Activated CD8-positive, alpha-beta memory T cell treated with anti-CD3 and anti-CD28 coated beads for 48 hours (primary cell): ENCODE data around the gene AASDH.
A peak's percentile ranks its signal among the peaks of the same experiment; 100 is the strongest.

Experiments
- DNase-seq, 3 experiments: peaks; one replicate each; pipeline ENCODE4 v3.0.0-alpha.2; 2020; ENCODE audit warnings: low read depth in 2 of 3, low spot score in 2 of 3

The AASDH gene

DNA sequence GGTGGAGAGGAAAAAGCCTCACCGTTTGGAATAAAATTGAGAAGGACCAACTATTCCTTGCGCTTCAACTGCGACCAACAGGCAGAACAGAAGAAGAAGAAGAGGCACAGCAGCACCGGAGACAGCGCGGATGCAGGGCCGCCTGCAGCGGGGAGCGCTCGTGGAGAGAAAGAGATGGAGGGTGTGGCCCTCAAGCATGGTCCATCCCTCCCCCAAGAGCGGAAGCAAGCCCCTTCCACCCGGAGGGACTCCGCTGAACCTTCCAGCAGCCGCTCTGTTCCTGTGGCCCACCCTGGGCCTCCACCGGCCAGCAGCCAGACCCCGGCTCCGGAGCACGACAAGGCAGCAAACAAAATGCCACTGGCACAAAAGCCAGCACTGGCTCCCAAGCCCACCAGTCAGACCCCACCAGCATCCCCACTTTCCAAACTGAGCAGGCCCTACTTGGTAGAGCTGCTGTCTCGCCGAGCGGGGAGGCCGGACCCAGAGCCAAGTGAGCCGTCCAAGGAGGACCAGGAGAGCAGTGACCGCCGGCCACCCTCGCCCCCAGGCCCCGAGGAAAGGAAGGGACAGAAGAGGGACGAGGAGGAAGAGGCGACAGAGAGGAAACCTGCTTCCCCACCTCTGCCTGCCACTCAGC, 71.2 kb downstream of the AASDH start:
- DNase-seq: no peak

- DNase-seq: no peak
These were observed 71.7 kb downstream of the AASDH start for GRCh38 chr4:56315543-56315942.

- no peak for DNase-seq
These were observed 72.2 kb downstream of the AASDH start for GRCh38 chr4:56315041-56315440.

GRCh38 chr4:56314207-56314915, 72.9 kb downstream of the AASDH start:
- DNase-seq: no peak

DNA sequence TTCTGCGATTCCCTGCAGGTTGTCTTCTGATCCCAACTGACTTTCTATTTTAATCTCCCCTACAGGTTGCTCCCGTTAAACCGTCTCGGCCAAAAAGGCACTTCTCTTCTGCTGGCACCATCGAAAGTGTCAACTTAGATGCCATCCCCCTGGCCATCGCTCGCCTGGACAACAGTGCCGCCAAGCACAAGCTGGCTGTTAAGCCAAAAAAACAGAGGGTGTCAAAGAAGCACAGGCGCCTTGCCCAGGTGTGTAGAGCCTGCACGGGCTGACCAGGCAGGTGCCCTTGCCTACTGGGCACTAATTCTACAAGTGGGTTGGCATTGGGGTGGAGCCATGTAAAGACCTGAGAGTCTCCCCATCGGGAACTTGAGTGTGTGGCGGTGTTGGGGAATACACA, 74.2 kb downstream of the AASDH start:
- DNase-seq: no peak

DNA sequence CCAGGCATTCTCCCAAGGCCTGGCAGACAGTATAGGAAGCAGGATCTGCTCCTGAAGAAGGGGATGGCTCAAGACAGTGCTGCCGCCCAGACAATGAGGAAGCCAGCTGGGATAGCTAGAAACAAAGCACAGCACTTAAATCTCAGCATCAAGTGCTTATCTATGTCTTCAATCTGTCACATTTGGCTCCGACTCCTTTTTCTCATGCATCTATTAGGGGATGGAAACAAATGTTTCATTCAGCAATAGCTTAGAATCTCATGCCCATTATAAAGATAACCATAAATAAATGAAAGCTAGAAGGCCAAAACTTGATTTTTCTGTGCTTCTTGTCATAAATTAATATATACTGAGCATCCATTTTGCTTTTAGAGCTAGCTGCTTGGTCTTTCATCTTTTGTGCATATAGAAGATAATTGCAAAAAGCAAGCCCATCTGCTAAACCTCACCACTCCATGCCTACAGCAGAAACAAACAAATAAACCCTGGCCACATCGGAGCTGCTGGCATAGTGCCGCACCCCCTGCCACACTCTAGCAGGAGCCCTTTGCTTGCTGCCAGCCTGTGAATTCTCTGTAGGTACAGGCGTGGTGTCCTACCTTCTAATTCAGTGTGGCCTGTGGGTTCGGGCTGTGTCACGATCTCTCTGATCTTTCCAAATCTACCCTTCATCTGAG, 75.9 kb downstream of the AASDH start:
- DNase-seq: no peak

GRCh38 chr4:56310401-56311125, 76.7 kb downstream of the AASDH start:
- DNase-seq: no peak

GRCh38 chr4:56308384-56308783, 78.9 kb downstream of the AASDH start:
- DNase-seq: no peak

DNA sequence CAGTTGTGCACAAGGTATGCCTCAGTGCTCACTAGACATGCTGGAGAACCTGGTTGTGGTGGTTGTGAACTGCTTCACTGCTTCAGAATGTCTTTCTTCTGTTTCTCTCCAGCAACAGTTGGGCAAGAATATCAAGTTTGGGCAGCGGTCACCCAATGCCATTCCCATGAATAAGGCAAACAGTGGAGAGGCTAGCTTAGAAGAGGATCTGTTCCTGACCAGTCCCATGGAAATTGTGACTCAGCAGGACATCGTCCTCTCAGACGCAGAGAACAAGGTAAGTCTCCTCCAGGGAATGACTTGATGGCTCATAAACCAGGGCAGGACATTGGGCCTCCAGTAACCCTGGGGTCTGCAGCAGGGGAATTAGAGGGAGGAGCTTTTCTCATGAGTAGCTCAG, 79.9 kb downstream of the AASDH start:
- DNase-seq: no peak

DNA sequence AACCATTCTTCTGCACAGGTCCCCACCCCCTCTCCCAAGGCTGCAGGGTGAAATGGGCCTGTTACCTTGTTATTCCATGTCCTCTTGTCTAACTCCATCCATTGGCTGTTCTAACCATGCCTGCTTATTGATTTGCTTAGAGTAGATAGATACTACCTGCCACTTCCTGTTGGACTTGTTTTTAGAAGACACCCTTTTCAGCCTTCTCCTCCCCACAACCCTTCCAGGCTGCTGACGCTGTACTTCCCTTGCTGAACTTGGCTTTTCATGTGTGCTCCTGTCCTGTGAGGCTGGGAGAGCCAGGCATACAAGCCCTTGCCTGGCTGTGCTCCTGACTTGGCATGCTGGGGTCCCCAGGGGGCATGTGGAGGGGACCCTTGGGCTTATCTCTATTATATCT, 81.9 kb downstream of the AASDH start:
- no peak for DNase-seq

DNA sequence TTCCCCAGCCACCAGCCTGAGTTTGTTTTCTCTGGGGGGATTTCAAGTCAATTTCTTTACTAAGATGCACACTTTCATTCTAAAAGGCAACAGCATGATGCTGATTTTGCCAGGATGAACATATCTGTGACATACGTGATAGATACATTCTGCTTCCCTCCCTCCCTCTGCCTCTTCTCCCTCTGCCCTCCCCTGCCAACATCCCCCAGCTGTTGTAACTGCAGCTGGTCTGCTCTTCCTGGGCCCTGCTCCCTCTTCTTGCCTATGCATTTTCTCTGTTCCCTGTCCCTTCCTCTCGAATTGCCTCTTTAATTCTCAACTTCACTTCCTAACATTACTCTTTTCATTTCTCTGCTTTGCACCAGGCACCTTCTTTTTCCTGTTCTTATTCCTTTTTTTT, 83.4 kb downstream of the AASDH start:
- no peak for DNase-seq

GRCh38 chr4:56302760-56303159, 84.5 kb downstream of the AASDH start:
- DNase-seq: no peak

DNA sequence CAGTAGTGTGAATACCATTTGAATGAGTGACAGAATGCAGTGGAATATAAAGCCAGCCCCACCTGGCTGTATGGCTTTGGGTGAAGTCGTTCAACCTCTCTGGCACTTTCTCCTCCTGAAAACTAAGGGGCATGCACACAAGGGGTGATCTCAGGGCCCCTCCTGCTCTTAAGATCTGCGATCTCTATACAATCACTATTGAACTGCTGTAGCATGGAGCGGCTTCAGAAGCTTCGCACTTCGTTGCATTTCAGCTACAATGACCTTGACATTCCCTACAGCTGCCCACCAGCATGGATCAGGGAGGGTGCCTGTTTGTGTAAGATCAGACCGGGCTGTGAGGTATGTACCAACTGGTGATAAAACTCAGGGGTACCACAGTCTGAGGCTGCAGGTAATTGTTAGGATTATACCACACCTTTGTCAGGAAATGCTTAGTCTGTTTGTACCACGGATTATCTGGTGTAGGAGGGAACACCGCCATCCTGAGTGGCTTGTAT, 85.2 kb downstream of the AASDH start:
- no peak for DNase-seq

GRCh38 chr4:56301181-56301996, 85.9 kb downstream of the AASDH start:
- DNase-seq: peak in 2 of 3 experiments; percentile 5 to 23

GRCh38 chr4:56298236-56298635, 89.1 kb downstream of the AASDH start:
- DNase-seq: no peak

- no peak for DNase-seq
These were observed 89.5 kb downstream of the AASDH start for GRCh38 chr4:56297776-56298175.

DNA sequence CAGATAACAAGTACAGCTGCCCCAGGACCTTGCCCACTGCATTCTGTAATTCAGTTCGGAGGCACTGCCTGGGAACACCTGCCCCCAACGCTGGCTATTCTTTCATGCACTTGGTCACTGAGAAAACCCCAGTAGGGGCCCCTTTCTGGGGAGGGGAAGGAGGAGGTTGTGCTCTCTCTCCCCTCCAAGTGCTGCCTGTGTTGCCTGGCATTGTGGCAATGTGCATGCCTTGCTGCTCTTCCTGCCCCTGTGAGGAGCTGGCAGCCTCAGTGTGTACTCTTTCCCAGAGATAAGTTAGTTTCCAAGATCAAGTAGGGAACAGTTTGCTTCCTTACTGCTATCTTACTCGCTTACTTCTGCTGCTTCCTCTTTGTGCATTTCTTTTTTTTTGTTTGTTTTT, 90.8 kb downstream of the AASDH start:
- DNase-seq: no peak

GRCh38 chr4:56293121-56293520, 94.2 kb downstream of the AASDH start:
- no peak for DNase-seq

DNA sequence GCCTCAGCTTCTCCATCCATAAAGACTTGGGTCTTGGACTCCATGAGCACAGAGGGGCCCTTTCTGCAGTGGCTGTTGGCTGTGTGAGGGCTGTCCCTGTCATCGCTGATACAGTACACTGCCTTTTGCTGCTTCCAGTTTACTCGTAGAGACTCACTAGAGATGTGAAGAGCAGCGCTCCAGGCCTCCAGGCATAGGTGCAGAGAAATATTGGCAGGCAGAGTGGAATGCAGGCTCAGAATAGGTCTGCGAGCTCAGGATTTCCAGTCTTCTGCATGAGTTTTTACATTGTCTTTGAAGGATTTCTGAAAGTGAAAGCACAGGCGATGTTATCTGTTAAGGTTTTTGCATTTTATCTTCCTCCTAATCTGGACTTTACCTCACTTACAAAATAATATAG, 97.4 kb downstream of the AASDH start:
- no peak for DNase-seq

DNA sequence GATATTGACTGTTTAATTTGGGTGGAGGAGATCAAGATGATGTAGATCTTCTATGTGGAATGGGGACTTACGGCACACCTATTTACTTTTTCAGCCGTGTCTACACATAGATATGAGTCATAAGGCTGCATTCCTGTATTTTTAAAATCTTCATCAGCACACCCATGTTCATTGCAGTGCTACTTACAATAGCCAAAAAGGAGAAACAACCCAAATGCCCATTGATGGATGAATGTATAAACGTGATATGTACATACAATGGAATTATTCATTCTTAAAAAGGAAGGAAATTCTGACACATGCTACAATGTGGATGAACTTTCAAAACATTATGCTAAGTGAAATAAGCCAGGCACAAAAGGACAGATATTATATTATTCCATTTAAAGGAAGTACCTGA, 98.6 kb downstream of the AASDH start:
- no peak for DNase-seq
